HEK293 (cell line): ENCODE data around the gene TUBGCP3.
A peak's percentile ranks its signal among the peaks of the same experiment; 100 is the strongest.

Source experiments
- CTCF ChIA-PET: fragments of 350-600 bp; formaldehyde crosslinking; extraction: SDS; loops from one replicate; lab custom pipeline; 2021; ENCODE audit warnings: antibody characterized with exemption; lab: Yijun Ruan, JAX
- POLR2A ChIA-PET: fragments of 300-600 bp; formaldehyde crosslinking; extraction: SDS; loops from one replicate; lab custom pipeline; 2020; ENCODE audit warnings: antibody characterized with exemption, inconsistent platforms; lab: Yijun Ruan, JAX
- H3K27ac ChIP-seq: fragments of 200-500 bp; sonication (Bioruptor generic); 2 replicates; pipeline ENCODE4 v1.5.1; 2014; ENCODE audit warnings: low read depth, low read length, control low read depth, inconsistent platforms; ENCODE audit errors: extremely low read depth
- H3K36me3 ChIP-seq, 2 experiments: fragments of 200-500 bp in 1 of 2; sonication (Bioruptor generic) in 1 of 2; 1 replicate in 1 of 2; 2 replicates in 1 of 2; pipeline ENCODE4 v1.5.1; 2014 to 2017; ENCODE audit warnings: inconsistent platforms in 2 of 2, low read length in 2 of 2; ENCODE audit not compliant: control insufficient read depth in 2 of 2, insufficient read depth in 1 of 2
- H3K4me1 ChIP-seq: fragments of 200-500 bp; sonication (Bioruptor generic); 2 replicates; pipeline ENCODE4 v1.5.1; 2014; ENCODE audit warnings: mild to moderate bottlenecking, low read length, inconsistent platforms; ENCODE audit not compliant: control insufficient read depth, insufficient read depth
- H3K4me3 ChIP-seq: 2 replicates; pipeline ENCODE4 v1.5.1; 2011; ENCODE audit warnings: low read depth, mild to moderate bottlenecking, control low read depth, low read length, moderate library complexity
- H3K9me3 ChIP-seq: fragments of 200-500 bp; sonication (Bioruptor generic); 2 replicates; pipeline ENCODE4 v1.5.1; 2014; ENCODE audit warnings: low read depth, low read length, inconsistent platforms; ENCODE audit not compliant: control insufficient read depth, insufficient read depth
- BCL11B ChIP-seq: fragments of 450-650 bp; formaldehyde crosslinking; IDR thresholded peaks from 2 replicates; pipeline ENCODE4 v1.5.1; 2016; ENCODE audit warnings: low read depth, missing biosample characterization, missing genetic modification characterization
- EGR2 ChIP-seq: fragments of 450-650 bp; formaldehyde crosslinking; IDR thresholded peaks from 2 replicates; pipeline ENCODE4 v1.5.1; 2016; ENCODE audit warnings: low read depth, missing biosample characterization, missing genetic modification characterization
- GLI4 ChIP-seq: fragments of 450-650 bp; formaldehyde crosslinking; IDR thresholded peaks from 2 replicates; pipeline ENCODE4 v1.5.1; 2016; ENCODE audit warnings: missing biosample characterization, missing genetic modification characterization
- IKZF3 ChIP-seq: fragments of 450-650 bp; IDR thresholded peaks from 2 replicates; pipeline ENCODE4 v1.5.0; 2018; ENCODE audit warnings: missing biosample characterization, mild to moderate bottlenecking, missing genetic modification characterization, moderate library complexity
- KLF1 ChIP-seq: fragments of 450-650 bp; formaldehyde crosslinking; IDR thresholded peaks from 2 replicates; pipeline ENCODE4 v1.5.1; 2016; ENCODE audit warnings: missing biosample characterization, missing genetic modification characterization
- KLF10 ChIP-seq: fragments of 450-650 bp; IDR thresholded peaks from 2 replicates; pipeline ENCODE4 v1.5.1; 2018; ENCODE audit warnings: missing biosample characterization, mild to moderate bottlenecking, missing genetic modification characterization
- OVOL3 ChIP-seq: fragments of 450-650 bp; formaldehyde crosslinking; IDR thresholded peaks from 2 replicates; pipeline ENCODE4 v1.5.1; 2016; ENCODE audit warnings: missing biosample characterization, missing genetic modification characterization
- PRDM10 ChIP-seq: fragments of 450-650 bp; formaldehyde crosslinking; IDR thresholded peaks from 2 replicates; pipeline ENCODE4 v1.5.1; 2016; ENCODE audit warnings: missing biosample characterization, missing genetic modification characterization
- SCRT1 ChIP-seq: fragments of 450-650 bp; formaldehyde crosslinking; IDR thresholded peaks from 2 replicates; pipeline ENCODE4 v1.5.1; 2016; ENCODE audit warnings: missing biosample characterization, missing genetic modification characterization, borderline replicate concordance
- SP7 ChIP-seq: fragments of 450-650 bp; formaldehyde crosslinking; IDR thresholded peaks from 2 replicates; pipeline ENCODE4 v1.5.1; 2016; ENCODE audit warnings: missing biosample characterization, missing genetic modification characterization
- YY2 ChIP-seq: fragments of 450-650 bp; formaldehyde crosslinking; IDR thresholded peaks from 2 replicates; pipeline ENCODE4 v1.5.1; 2016; ENCODE audit warnings: missing biosample characterization, missing genetic modification characterization
- ZBTB1 ChIP-seq: fragments of 450-650 bp; formaldehyde crosslinking; IDR thresholded peaks from 2 replicates; pipeline ENCODE4 v1.5.1; 2016; ENCODE audit warnings: missing biosample characterization, missing genetic modification characterization
- ZBTB11 ChIP-seq: fragments of 450-650 bp; formaldehyde crosslinking; conservative IDR thresholded peaks from 2 replicates; pipeline ENCODE4 v1.5.1; 2016; ENCODE audit warnings: low read depth, missing biosample characterization, missing genetic modification characterization
- ZFHX2 ChIP-seq: fragments of 450-650 bp; formaldehyde crosslinking; conservative IDR thresholded peaks from 2 replicates; pipeline ENCODE4 v1.5.1; 2016; ENCODE audit warnings: missing biosample characterization, missing genetic modification characterization
- ZFP3 ChIP-seq: fragments of 450-650 bp; formaldehyde crosslinking; IDR thresholded peaks from 2 replicates; pipeline ENCODE4 v1.5.1; 2016; ENCODE audit warnings: low read depth, missing biosample characterization, missing genetic modification characterization
- ZIC2 ChIP-seq: fragments of 450-650 bp; formaldehyde crosslinking; IDR thresholded peaks from 2 replicates; pipeline ENCODE4 v1.5.1; 2016; ENCODE audit warnings: missing biosample characterization, missing genetic modification characterization
- ZNF133 ChIP-seq: fragments of 450-650 bp; formaldehyde crosslinking; IDR thresholded peaks from 2 replicates; pipeline ENCODE4 v1.5.1; 2016; ENCODE audit warnings: missing biosample characterization, missing genetic modification characterization
- ZNF157 ChIP-seq: fragments of 450-650 bp; formaldehyde crosslinking; IDR thresholded peaks from 2 replicates; pipeline ENCODE4 v1.5.1; 2016; ENCODE audit warnings: missing biosample characterization, missing genetic modification characterization
- ZNF184 ChIP-seq: fragments of 450-650 bp; IDR thresholded peaks from 2 replicates; pipeline ENCODE4 v1.5.1; 2018; ENCODE audit warnings: missing biosample characterization, mild to moderate bottlenecking, missing genetic modification characterization
- ZNF266 ChIP-seq: fragments of 450-650 bp; formaldehyde crosslinking; IDR thresholded peaks from 2 replicates; pipeline ENCODE4 v1.5.1; 2016; ENCODE audit warnings: missing biosample characterization, missing genetic modification characterization, low read depth
- ZNF335 ChIP-seq: fragments of 450-650 bp; formaldehyde crosslinking; conservative IDR thresholded peaks from 2 replicates; pipeline ENCODE4 v1.5.1; 2016; ENCODE audit warnings: missing biosample characterization, missing genetic modification characterization
- ZNF529 ChIP-seq: fragments of 450-650 bp; formaldehyde crosslinking; IDR thresholded peaks from 2 replicates; pipeline ENCODE4 v1.5.1; 2017; ENCODE audit warnings: missing genetic modification characterization, missing biosample characterization; ENCODE audit not compliant: insufficient replicate concordance
- ZNF600 ChIP-seq: fragments of 450-650 bp; formaldehyde crosslinking; IDR thresholded peaks from 2 replicates; pipeline ENCODE4 v1.5.1; 2016; ENCODE audit warnings: missing biosample characterization, missing genetic modification characterization
- ZNF76 ChIP-seq: fragments of 450-650 bp; formaldehyde crosslinking; IDR thresholded peaks from 2 replicates; pipeline ENCODE4; 2016; ENCODE audit warnings: low read depth, missing biosample characterization, missing genetic modification characterization, borderline replicate concordance
- ZNF776 ChIP-seq: fragments of 450-650 bp; formaldehyde crosslinking; IDR thresholded peaks from 2 replicates; pipeline ENCODE4 v1.5.0; 2017; ENCODE audit warnings: missing biosample characterization, missing genetic modification characterization, borderline replicate concordance
- TF ChIP-seq, protein P1 (sequence below): fragments of 450-650 bp; IDR thresholded peaks from 2 replicates; pipeline ENCODE4 v1.5.1; 2018; ENCODE audit warnings: missing biosample characterization, mild to moderate bottlenecking, missing genetic modification characterization
- TF ChIP-seq, protein P2 (sequence below): fragments of 450-650 bp; formaldehyde crosslinking; IDR thresholded peaks from 2 replicates; pipeline ENCODE4 v1.5.1; 2016; ENCODE audit warnings: missing biosample characterization, missing genetic modification characterization

TUBGCP3 gene

DNA sequence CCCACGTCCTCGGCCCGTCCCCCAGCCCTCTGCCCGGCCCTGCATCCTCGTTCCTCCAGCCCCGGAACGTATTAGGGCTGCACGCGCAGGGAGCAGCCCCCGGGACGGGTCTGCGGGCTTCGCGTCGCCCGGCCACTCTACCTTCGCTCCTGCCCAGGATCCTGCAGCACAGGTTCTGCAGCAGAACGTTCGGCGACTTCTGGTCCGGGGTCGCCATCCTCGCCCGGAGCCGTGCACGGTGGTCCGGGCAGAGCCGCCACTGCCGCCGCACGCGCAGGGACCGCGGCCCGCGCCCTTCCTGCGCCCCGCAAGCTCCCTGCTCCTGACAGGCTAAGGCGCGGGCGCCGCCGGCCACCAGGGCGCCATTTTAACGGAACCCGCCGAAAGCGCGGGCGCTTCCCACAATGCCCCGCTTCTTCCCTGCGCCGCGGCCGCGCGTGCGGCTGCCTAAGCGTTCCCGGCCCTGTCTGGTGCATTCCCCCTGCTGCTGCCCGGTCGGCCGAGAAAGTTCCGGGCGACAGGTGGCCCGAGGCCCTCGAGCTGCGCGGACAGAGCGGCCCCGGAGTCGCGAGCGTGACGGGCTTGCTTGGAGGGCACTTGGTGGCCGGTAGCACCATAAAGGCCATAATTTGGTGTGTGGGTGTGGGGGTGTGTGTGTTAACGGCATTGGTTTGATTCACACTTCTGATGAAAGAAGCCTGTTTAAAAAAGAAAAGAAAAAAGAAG, at the start of gene TUBGCP3:
Gene TUBGCP3 (minus strand): TSS at position 390 of the 726 bp plus-strand sequence. CDS start 173 bp downstream, at position 217.
- Histone ChIP-seq H3K27ac (peak within 1 kb of the TSS; percentile 96), H3K4me3 (peak within 1 kb of the TSS; percentile 94), H3K9me3 (no peaks in the 10 kb centered on the region), H3K4me1 (0 out of 2 replicates have a peak, but pooled peaks cover 4% of the 10 kb centered on the region), H3K36me3 (no peaks in the 10 kb centered on the region)
- CTCF ChIA-PET: no interaction called here
- POLR2A ChIA-PET: interaction anchor here (0.7 to 1.4 kb wide), 2 partner anchors 17 to 1078 kb away, joined by 3 to 9 read pairs; no protein-coding TSS in a partner anchor
- TF ChIP-seq KLF10 (tag by site-specific recombination) (peak; percentile 42; the same call in 1 of the 2 replicates), ZBTB11 (peak; percentile 97), GLI4 (peak; percentile 30), ZBTB1 (tag by site-specific recombination) (no peak), ZNF184 (tag by site-specific recombination) (0 out of 2 replicates have a peak, but pooled peaks have one; percentile 56), ZNF157 (tag by site-specific recombination) (no peak), IKZF3 (tag by site-specific recombination) (peak; percentile 46; the same call in 1 of the 2 replicates), EGR2 (tag by site-specific recombination) (peak; percentile 61; the same call in 1 of the 2 replicates), PRDM10 (tag by site-specific recombination) (peak; percentile 6; the same call in 1 of the 2 replicates), ZNF776 (no peak), ZFP3 (no peak), SP7 (peak; percentile 79), YY2 (tag by site-specific recombination) (peak; percentile 65; the same call in 1 of the 2 replicates), ZNF133 (tag by site-specific recombination) (0 out of 2 replicates have a peak, but pooled peaks have one; percentile 8), ZIC2 (tag by site-specific recombination) (peak; percentile 61), ZNF600 (tag by site-specific recombination) (peak; percentile 95), OVOL3 (tag by site-specific recombination) (0 out of 2 replicates have a peak, but pooled peaks have one; percentile 14), BCL11B (tag by site-specific recombination) (0 out of 2 replicates have a peak, but pooled peaks have one; percentile 8), ZNF76 (tag by site-specific recombination) (peak; percentile 95), ZFHX2 (tag by site-specific recombination) (peak; percentile 64), SCRT1 (tag by site-specific recombination) (peak; percentile 95), KLF1 (tag by site-specific recombination) (no peak), ZNF266 (tag by site-specific recombination) (no peak), ZNF529 (tag by site-specific recombination) (peak; percentile 1), ZNF335 (peak; percentile 59)
- TF ChIP-seq, protein P1, sequence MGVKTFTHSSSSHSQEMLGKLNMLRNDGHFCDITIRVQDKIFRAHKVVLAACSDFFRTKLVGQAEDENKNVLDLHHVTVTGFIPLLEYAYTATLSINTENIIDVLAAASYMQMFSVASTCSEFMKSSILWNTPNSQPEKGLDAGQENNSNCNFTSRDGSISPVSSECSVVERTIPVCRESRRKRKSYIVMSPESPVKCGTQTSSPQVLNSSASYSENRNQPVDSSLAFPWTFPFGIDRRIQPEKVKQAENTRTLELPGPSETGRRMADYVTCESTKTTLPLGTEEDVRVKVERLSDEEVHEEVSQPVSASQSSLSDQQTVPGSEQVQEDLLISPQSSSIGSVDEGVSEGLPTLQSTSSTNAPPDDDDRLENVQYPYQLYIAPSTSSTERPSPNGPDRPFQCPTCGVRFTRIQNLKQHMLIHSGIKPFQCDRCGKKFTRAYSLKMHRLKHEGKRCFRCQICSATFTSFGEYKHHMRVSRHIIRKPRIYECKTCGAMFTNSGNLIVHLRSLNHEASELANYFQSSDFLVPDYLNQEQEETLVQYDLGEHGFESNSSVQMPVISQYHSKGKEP: peak; percentile 61
- TF ChIP-seq, protein P2, sequence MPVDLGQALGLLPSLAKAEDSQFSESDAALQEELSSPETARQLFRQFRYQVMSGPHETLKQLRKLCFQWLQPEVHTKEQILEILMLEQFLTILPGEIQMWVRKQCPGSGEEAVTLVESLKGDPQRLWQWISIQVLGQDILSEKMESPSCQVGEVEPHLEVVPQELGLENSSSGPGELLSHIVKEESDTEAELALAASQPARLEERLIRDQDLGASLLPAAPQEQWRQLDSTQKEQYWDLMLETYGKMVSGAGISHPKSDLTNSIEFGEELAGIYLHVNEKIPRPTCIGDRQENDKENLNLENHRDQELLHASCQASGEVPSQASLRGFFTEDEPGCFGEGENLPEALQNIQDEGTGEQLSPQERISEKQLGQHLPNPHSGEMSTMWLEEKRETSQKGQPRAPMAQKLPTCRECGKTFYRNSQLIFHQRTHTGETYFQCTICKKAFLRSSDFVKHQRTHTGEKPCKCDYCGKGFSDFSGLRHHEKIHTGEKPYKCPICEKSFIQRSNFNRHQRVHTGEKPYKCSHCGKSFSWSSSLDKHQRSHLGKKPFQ (tag by site-specific recombination): peak; percentile 69; the same call in 1 of the 2 replicates
